ENCODE measurements around the gene TMEM238. TPM values are rescaled to one million over a fixed set of nuclear protein-coding genes. Genes with fewer than 3 reads are reported as not detected.
"Not testable (repeated sequence)": the region's sequence is repeated elsewhere in the genome, so short reads cannot be mapped to it uniquely, and the experiment has no call there.

Gene TMEM238
- total RNA-seq, 1 donor from 2014 or later, result 8.1 TPM

DNA sequence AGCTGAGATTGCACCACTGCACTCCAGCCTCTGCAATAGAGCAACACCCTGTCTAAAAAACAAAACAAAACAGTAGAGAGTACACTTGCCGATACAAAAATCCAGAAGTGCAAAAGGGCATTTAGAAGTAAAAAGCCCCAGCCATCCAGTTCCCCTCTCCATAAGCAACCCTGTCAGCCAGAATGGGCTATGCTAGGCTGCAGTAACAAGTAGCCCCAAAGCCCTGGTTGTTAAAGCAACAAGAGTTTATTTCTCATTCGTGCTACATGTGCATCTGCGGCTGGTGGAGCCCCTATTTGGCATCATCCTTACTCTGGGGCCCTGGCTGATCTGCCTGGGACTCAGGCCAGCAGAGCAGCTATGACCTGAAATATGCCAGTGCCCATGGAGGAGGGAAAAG lies 40.4 kb upstream of the TMEM238 start:
- peaks cover 47% of the 10 kb centered on the region for H3K27me3 Mint-ChIP-seq

DNA sequence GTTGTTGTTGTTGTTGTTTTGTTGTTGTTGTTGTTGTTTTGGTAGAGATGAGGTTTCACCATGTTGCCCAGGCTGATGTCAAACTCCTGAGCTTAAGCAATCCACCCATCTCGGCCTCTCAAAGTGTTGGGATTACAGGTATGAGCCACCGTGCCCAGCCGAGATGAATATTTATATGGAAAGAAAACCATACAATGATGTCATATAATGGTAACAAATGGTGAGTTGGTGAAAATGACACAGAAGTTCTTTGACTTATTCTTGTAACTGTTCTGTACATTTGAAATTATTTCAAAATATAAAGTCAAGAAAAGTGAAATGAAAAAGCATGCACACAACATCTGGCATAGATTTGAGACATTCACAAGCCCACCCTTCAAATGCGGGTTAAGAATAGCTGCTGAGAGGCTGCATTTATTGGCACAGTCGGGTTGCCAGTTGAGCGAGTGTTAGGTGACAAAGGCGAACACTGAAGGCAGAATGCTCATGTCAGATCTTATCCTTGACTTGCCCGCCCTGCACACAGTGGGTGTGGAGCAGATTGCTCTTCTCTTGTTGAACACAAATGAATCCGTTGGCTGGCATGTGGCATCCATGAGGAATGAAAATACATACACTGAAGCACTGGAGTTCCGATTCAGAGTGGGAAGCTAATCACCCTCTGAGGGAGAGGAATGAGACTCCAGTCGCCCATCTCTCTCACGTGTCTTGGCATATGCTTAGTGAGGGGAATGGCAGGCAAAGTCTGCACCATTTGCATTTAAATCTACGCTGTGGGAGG lies 39.3 kb upstream of the TMEM238 start:
- no peak overlapping the region for H3K27ac Mint-ChIP-seq
- H3K4me1 Mint-ChIP-seq (ENCODE audit: unreplicated experiment), result peaks cover under 1% of the 10 kb centered on the region
- no peaks in the 10 kb centered on the region for H3K9me3 Mint-ChIP-seq
- DNase-seq (ENCODE audit: extremely low spot score, unreplicated experiment), result no peak
- H3K27me3 Mint-ChIP-seq, result peaks cover 45% of the 10 kb centered on the region
- TF ChIP-seq, protein P1, sequence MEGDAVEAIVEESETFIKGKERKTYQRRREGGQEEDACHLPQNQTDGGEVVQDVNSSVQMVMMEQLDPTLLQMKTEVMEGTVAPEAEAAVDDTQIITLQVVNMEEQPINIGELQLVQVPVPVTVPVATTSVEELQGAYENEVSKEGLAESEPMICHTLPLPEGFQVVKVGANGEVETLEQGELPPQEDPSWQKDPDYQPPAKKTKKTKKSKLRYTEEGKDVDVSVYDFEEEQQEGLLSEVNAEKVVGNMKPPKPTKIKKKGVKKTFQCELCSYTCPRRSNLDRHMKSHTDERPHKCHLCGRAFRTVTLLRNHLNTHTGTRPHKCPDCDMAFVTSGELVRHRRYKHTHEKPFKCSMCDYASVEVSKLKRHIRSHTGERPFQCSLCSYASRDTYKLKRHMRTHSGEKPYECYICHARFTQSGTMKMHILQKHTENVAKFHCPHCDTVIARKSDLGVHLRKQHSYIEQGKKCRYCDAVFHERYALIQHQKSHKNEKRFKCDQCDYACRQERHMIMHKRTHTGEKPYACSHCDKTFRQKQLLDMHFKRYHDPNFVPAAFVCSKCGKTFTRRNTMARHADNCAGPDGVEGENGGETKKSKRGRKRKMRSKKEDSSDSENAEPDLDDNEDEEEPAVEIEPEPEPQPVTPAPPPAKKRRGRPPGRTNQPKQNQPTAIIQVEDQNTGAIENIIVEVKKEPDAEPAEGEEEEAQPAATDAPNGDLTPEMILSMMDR (conservative IDR thresholded peaks at IDR 0.05), result no peak
- H3K4me3 Mint-ChIP-seq, result no peak overlapping the region
- H3K36me3 Mint-ChIP-seq, result no peaks in the 10 kb centered on the region

More for the DNA sequence above, 40.4 kb upstream of the TMEM238 start:
- TF ChIP-seq, protein P1 (conservative IDR thresholded peaks at IDR 0.05), result no peak
- Mint-ChIP-seq H3K27ac (no peak overlapping the region), H3K4me1 (ENCODE audit: unreplicated experiment) (no peaks in the 10 kb centered on the region), H3K36me3 (no peaks in the 10 kb centered on the region), H3K9me3 (no peaks in the 10 kb centered on the region), H3K4me3 (no peak overlapping the region)
- DNase-seq (ENCODE audit: extremely low spot score, unreplicated experiment), result no peak

DNA sequence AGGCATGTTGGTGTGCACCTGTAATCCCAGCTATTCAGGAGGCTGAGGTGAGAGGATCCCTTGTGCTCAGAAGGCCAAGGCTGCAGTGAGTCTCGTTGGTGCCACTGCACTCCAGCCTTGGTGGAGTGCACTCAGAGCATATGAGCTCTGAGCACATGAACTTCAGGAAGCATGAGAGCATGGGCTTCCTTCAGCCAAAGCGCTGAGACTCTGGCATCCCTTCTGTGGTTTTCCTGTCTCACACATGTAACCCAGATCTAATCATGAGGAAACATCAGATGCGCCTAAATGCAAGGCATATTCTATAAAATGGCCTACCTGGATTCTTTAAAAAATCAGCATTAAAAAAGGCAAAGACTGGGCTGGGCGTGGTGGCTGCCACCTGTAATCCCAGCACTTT lies 37.2 kb upstream of the TMEM238 start:
- not testable (repeated sequence) for H3K4me1 Mint-ChIP-seq (ENCODE audit: unreplicated experiment); H3K4me3 Mint-ChIP-seq; H3K9me3 Mint-ChIP-seq; H3K27ac Mint-ChIP-seq; H3K36me3 Mint-ChIP-seq; DNase-seq (ENCODE audit: extremely low spot score, unreplicated experiment)
- peaks cover 42% of the 10 kb centered on the region for H3K27me3 Mint-ChIP-seq

DNA sequence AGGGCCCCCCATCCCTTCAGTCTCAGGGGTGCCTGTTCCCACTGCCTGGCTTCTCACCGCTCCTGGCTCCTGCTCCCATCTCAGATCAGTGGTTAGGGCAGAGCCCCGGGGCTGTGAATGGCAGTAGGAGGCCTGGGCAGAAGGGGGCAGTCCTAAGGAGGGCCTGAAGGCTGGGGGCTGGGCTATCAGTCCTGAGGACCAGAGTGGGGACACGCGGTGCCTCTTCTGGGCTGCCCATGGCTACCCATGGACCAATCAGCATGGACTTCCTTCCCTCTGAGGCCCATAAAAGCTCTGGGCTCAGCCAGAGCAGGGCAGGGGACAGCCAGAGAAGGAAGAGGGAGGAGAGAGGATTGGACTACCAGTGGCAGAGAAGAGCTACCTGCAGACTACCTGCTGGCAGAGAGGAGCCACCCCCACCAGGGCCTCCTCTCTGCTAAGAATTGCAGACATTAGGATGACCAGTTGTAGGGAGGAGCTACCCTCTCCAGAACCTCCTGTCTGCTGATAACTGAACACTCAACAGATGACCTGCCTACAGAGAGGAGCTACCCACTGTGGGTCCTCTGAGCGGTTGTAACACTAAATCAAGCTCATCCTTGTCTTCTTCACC lies 35.6 kb upstream of the TMEM238 start:
- H3K27ac Mint-ChIP-seq, result no peak overlapping the region
- TF ChIP-seq, protein P1 (conservative IDR thresholded peaks at IDR 0.05), result no peak
- H3K27me3 Mint-ChIP-seq, result peaks cover 32% of the 10 kb centered on the region
- DNase-seq (ENCODE audit: extremely low spot score, unreplicated experiment), result no peak
- H3K9me3 Mint-ChIP-seq, result no peaks in the 10 kb centered on the region
- no peak overlapping the region for H3K4me3 Mint-ChIP-seq
- no peaks in the 10 kb centered on the region for H3K36me3 Mint-ChIP-seq
- H3K4me1 Mint-ChIP-seq (ENCODE audit: unreplicated experiment), result peaks cover 6% of the 10 kb centered on the region

DNA sequence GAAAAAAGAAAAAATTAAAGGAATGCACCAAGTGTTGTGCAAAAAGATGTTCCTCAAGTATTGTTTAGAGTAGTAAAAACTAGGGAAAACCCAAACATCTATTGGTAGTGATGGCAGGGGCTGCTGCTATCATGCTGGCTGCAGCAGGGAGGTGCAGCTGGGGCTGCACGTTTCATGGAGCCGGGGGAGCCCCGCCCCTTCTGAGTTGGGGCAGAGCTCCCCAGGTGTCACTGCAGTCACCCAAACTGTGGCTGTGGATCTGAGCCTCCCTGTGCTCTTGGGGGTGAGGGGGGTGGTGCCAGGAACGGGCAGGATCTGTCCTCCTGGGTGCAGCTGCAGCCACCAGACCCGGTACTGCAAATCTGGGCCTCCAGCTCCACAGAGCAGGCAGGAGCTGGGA lies 35.0 kb upstream of the TMEM238 start:
- peaks cover 30% of the 10 kb centered on the region for H3K27me3 Mint-ChIP-seq
- no peaks in the 10 kb centered on the region for H3K9me3 Mint-ChIP-seq
- H3K36me3 Mint-ChIP-seq, result no peaks in the 10 kb centered on the region

DNA sequence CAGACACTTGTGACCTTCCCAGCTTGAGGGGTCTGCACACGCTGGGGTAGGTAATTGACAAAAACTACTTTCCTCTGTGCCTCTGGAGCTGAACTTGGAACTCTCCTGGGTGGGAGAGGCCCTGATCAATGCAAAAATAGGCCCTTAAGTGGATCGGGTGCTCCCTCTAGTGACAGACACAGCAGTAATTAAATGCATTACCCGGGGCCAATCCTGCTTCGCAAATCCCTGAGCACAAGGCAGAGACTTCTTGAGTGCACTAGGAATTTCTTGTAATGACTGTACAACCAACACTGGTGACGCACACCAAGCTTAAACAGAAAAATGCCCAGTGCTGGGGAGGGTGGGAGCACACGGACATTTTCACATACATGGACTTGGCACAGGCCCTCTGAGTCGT lies 34.1 kb upstream of the TMEM238 start:
- peak overlapping the region; percentile 45 for H3K4me3 Mint-ChIP-seq
- H3K36me3 Mint-ChIP-seq, result no peaks in the 10 kb centered on the region
- H3K9me3 Mint-ChIP-seq, result no peaks in the 10 kb centered on the region
- peak overlapping the region; percentile 25 for H3K27ac Mint-ChIP-seq
- no peak for DNase-seq (ENCODE audit: extremely low spot score, unreplicated experiment)
- peaks cover 23% of the 10 kb centered on the region for H3K27me3 Mint-ChIP-seq
- TF ChIP-seq, protein P1 (conservative IDR thresholded peaks at IDR 0.05), result peak; percentile 83
- H3K4me1 Mint-ChIP-seq (ENCODE audit: unreplicated experiment), result peaks cover 6% of the 10 kb centered on the region

More for the DNA sequence above, 35.0 kb upstream of the TMEM238 start:
- no peak for DNase-seq (ENCODE audit: extremely low spot score, unreplicated experiment)
- TF ChIP-seq, protein P1 (conservative IDR thresholded peaks at IDR 0.05), result no peak
- Mint-ChIP-seq H3K27ac (no peak overlapping the region), H3K4me3 (no peak overlapping the region), H3K4me1 (ENCODE audit: unreplicated experiment) (peaks cover 6% of the 10 kb centered on the region)
